Coronary artery (tissue), 2 donors: ENCODE results near the gene NFILZ.

Experiments
- DNase-seq: peaks from one replicate; pipeline ENCODE4 v3.0.0-alpha.2; 2017; ENCODE audit warnings: low spot score
- H3K27ac ChIP-seq, 2 donors: fragments of 200-600 bp; sonication (generic); one replicate each; pipeline ENCODE4 v1.5.1; 2016 to 2019
- H3K4me3 ChIP-seq: fragments of 200-600 bp; sonication (generic); 2 replicates; pipeline ENCODE4 v1.5.1; 2016; ENCODE audit warnings: mild to moderate bottlenecking, moderate library complexity
- TF ChIP-seq, protein P1 (sequence below): fragments of 200-600 bp; sonication (generic); IDR thresholded peaks from one replicate; pipeline ENCODE4 v1.5.1; 2019; ENCODE audit warnings: antibody characterized with exemption

Gene NFILZ

DNA sequence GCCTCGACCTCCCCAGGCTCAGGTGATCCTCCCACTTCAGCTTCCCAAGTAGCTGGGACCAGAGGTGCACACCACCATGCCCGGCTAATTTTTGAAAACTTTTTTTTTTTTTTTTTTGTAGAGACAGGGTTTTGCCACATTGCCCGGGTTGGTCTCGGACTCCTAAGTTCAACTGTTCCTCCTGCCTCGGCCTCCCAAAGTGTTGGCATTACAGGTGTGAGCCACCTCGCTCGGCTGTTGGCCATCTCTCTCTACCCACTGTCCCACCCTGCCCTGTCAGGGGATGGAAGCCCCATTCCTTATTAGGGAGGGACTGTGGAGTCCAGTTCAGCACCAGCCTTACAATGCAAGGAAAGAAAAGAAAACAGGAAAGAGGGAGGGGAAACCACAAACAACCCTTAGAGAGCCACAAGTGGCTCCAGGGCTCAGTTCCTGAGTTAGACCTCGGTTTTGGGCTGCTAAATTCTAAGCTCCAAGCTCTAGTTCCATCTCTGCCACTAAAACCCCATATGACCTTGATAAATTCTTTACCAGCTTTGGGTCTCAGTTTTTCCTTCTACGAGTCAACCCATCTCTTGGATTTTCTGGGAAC lies 36.5 kb downstream of the NFILZ start:
- H3K27ac ChIP-seq, result no peak overlapping the region
- no peak overlapping the region for H3K4me3 ChIP-seq
- no peak for DNase-seq
- TF ChIP-seq, protein P1, sequence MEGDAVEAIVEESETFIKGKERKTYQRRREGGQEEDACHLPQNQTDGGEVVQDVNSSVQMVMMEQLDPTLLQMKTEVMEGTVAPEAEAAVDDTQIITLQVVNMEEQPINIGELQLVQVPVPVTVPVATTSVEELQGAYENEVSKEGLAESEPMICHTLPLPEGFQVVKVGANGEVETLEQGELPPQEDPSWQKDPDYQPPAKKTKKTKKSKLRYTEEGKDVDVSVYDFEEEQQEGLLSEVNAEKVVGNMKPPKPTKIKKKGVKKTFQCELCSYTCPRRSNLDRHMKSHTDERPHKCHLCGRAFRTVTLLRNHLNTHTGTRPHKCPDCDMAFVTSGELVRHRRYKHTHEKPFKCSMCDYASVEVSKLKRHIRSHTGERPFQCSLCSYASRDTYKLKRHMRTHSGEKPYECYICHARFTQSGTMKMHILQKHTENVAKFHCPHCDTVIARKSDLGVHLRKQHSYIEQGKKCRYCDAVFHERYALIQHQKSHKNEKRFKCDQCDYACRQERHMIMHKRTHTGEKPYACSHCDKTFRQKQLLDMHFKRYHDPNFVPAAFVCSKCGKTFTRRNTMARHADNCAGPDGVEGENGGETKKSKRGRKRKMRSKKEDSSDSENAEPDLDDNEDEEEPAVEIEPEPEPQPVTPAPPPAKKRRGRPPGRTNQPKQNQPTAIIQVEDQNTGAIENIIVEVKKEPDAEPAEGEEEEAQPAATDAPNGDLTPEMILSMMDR, result no peak

DNA sequence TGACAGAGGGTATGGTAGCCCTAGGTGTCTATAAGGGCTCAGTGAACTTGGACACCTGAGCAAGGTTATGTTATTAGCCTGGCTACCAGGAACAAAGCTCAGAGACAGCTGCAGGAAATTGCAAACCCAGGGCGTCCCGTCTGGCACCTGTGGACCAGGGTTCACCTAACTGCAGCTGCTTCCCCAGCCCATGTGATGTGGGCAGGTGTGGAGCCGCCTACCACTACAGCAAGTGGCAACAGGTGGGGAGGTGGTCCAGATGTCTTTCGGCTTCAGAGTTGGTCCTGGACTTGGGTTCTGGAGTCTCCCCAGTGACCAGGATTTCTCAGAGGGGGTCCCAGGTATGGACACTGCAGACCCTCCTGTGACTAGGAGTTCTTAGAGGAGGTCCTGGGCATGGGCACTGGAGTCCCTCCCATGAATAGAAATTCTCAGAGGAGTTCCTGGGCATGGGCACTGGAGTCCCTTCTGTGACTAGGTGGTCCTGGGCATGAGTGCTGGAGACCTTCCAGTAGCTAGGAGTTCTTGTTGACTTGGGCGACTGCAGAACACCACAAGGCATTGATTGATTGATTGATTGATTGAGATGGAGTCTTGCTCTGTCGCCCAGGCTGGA lies 43.0 kb downstream of the NFILZ start:
- DNase-seq, result no peak

DNA sequence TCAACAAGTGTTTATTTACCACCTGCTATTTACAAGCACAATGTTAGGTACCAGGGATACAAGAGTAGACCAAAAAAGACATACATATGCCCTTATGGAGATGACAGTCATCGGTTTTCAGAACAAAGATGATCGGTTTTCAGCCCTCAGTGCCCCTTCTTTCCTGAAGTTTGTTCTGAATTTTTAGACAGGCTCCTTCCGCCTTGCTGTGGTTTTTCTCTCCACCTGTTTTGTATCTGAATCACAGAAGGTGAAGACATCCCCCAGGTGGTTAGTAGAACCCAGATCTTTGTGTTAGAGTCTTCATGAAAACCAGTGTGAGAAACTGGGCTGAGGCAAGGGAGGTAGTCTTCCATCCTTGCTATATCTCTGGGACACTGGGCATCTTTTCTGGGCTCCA lies 44.6 kb downstream of the NFILZ start:
- no peak overlapping the region for H3K4me3 ChIP-seq
- TF ChIP-seq, protein P1, result no peak
- no peak for DNase-seq
- H3K27ac ChIP-seq, result no peak overlapping the region

More for the DNA sequence above, 43.0 kb downstream of the NFILZ start:
- Histone ChIP-seq H3K4me3 (no peak overlapping the region), H3K27ac (no peak overlapping the region)
- TF ChIP-seq, protein P1, result no peak

DNA sequence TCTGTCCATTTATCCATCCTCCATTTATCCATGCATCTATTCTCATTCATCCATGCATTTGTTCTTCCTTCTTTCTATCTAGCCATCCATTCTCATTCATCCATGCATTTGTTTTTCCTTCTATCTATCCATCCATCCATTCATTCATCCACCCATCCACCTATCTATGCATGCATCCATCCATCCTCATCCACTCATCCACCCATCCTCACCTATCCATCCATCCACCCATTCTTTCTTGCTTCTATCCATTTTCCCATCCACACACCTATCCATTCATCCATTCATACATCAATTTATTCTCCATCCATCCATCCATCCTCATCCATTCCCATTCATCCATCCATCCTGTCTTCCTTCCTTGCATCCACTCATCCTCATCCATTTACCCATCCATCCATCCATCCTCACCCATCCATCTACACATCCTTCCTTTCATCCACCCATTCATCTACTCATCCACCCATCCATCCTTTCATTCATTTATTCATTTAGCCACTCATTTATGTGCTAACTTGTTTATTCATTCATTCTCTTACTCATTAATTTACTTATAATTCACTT lies 47.9 kb downstream of the NFILZ start:
- TF ChIP-seq, protein P1, result no peak
- Histone ChIP-seq H3K27ac (no peak overlapping the region), H3K4me3 (no peak overlapping the region)
- DNase-seq, result no peak
